Calu3 (cell line): ENCODE measurements around the gene FES. TPM values are rescaled to one million over a fixed set of nuclear protein-coding genes. Genes with fewer than 3 reads are reported as not detected.

Source experiments
- BruUV-seq: library from RNA; stranded (reverse); fragments of 400-500 nt; replicated peaks from 2 replicates; lab custom pipeline; 2021; lab: Mats Ljungman, UMichigan
- CTCF ChIA-PET: fragments of 300-600 bp; sonication (Branson Sonifier 250); formaldehyde crosslinking; loops from one replicate; lab custom pipeline; 2022; ENCODE audit warnings: antibody characterized with exemption; lab: Charles Lee
- DNase-seq: peaks from one replicate; pipeline ENCODE4 v3.0.0; 2022
- H3K27ac Mint-ChIP-seq: one replicate; pipeline ENCODE4 v1.8.0; 2022; ENCODE audit warnings: mixed read lengths; ENCODE audit not compliant: unreplicated experiment
- H3K27me3 Mint-ChIP-seq: one replicate; pipeline ENCODE4 v1.8.0; 2022; ENCODE audit warnings: mixed read lengths; ENCODE audit not compliant: unreplicated experiment
- H3K36me3 Mint-ChIP-seq: one replicate; pipeline ENCODE4 v1.8.0; 2022; ENCODE audit warnings: mild to moderate bottlenecking, moderate library complexity, mixed read lengths; ENCODE audit not compliant: insufficient read depth, unreplicated experiment
- H3K4me1 Mint-ChIP-seq: one replicate; pipeline ENCODE4 v1.8.0; 2022; ENCODE audit warnings: mild to moderate bottlenecking, low read depth, mixed read lengths; ENCODE audit not compliant: unreplicated experiment
- H3K4me3 Mint-ChIP-seq: one replicate; pipeline ENCODE4 v1.8.0; 2022; ENCODE audit warnings: mild to moderate bottlenecking, low read depth, moderate library complexity, mixed read lengths; ENCODE audit not compliant: unreplicated experiment
- H3K9me3 Mint-ChIP-seq: one replicate; pipeline ENCODE4 v1.8.0; 2022; ENCODE audit warnings: low read depth, mixed read lengths; ENCODE audit not compliant: unreplicated experiment
- CTCF ChIP-seq: fragments of 200-600 bp; IDR thresholded peaks from one replicate; pipeline ENCODE4 v1.8.0; 2022; ENCODE audit warnings: antibody characterized with exemption; ENCODE audit not compliant: unreplicated experiment
- intact Hi-C: fragments of 100-400 bp; cut with micrococcal nuclease; formaldehyde crosslinking; loops from one replicate; pipeline ENCODE4 v1.10.0; 2022; ENCODE audit not compliant: unreplicated experiment
- total RNA-seq: library from RNA; stranded (reverse); gene quantifications from 2 replicates; pipeline ENCODE4 v1.2.3, GENCODE V29; 2022

The FES gene
- total RNA-seq, 1 experiment from 2014 or later, result 1.7 TPM

- peak overlapping the region; percentile 71 for H3K27ac Mint-ChIP-seq
- DNase-seq, result peak; percentile 44
- intact Hi-C loops, result no loop called here
- no peaks in the 10 kb centered on the region for H3K9me3 Mint-ChIP-seq
- peaks cover 13% of the 10 kb centered on the region for H3K36me3 Mint-ChIP-seq
- no peak for TF ChIP-seq CTCF
- H3K4me3 Mint-ChIP-seq, result peak overlapping the region; percentile 91
- CTCF ChIA-PET, result interaction anchor here (2.4 kb wide), 1 partner anchor 27 kb away, joined by 17 read pairs; the partner anchor contains the start of gene HDDC3
- TSS peak; percentile 30 for BruUV-seq
- H3K4me1 Mint-ChIP-seq, result peaks cover 10% of the 10 kb centered on the region
- H3K27me3 Mint-ChIP-seq, result no peaks in the 10 kb centered on the region
These were observed 19.6 kb downstream of the FES start for GRCh38 chr15:90903733-90904536.

- BruUV-seq, result no TSS peak
- H3K4me3 Mint-ChIP-seq, result no peak overlapping the region
- peaks cover 10% of the 10 kb centered on the region for H3K4me1 Mint-ChIP-seq
- DNase-seq, result no peak
- no peak for TF ChIP-seq CTCF
- CTCF ChIA-PET, result no interaction called here
- H3K27me3 Mint-ChIP-seq, result no peaks in the 10 kb centered on the region
- no peaks in the 10 kb centered on the region for H3K9me3 Mint-ChIP-seq
- intact Hi-C loops, result no loop called here
- H3K27ac Mint-ChIP-seq, result no peak overlapping the region
- peaks cover 19% of the 10 kb centered on the region for H3K36me3 Mint-ChIP-seq
These were observed 20.4 kb downstream of the FES start for GRCh38 chr15:90904746-90905145.

GRCh38 chr15:90905306-90906180 lies 21.2 kb downstream of the FES start:
- Mint-ChIP-seq H3K4me3 (no peak overlapping the region), H3K36me3 (peaks cover 23% of the 10 kb centered on the region), H3K4me1 (peaks cover 10% of the 10 kb centered on the region), H3K9me3 (no peaks in the 10 kb centered on the region), H3K27me3 (no peaks in the 10 kb centered on the region), H3K27ac (no peak overlapping the region)
- CTCF ChIA-PET, result no interaction called here
- intact Hi-C loops, result no loop called here
- no peak for TF ChIP-seq CTCF
- BruUV-seq, result no TSS peak
- no peak for DNase-seq

GRCh38 chr15:90906181-90906849 lies 22.0 kb downstream of the FES start:
- H3K4me3 Mint-ChIP-seq, result no peak overlapping the region
- H3K4me1 Mint-ChIP-seq, result peaks cover 5% of the 10 kb centered on the region
- BruUV-seq, result no TSS peak
- no peak for DNase-seq
- H3K9me3 Mint-ChIP-seq, result no peaks in the 10 kb centered on the region
- intact Hi-C loops, result no loop called here
- H3K36me3 Mint-ChIP-seq, result peaks cover 29% of the 10 kb centered on the region
- CTCF ChIA-PET, result no interaction called here
- H3K27me3 Mint-ChIP-seq, result no peaks in the 10 kb centered on the region
- TF ChIP-seq CTCF, result no peak
- H3K27ac Mint-ChIP-seq, result no peak overlapping the region
